ENCODE results near the gene PLCXD3.

GRCh38 chr5:41346609-41347008, 163.8 kb downstream of the PLCXD3 start:
- TF ChIP-seq, protein P1, sequence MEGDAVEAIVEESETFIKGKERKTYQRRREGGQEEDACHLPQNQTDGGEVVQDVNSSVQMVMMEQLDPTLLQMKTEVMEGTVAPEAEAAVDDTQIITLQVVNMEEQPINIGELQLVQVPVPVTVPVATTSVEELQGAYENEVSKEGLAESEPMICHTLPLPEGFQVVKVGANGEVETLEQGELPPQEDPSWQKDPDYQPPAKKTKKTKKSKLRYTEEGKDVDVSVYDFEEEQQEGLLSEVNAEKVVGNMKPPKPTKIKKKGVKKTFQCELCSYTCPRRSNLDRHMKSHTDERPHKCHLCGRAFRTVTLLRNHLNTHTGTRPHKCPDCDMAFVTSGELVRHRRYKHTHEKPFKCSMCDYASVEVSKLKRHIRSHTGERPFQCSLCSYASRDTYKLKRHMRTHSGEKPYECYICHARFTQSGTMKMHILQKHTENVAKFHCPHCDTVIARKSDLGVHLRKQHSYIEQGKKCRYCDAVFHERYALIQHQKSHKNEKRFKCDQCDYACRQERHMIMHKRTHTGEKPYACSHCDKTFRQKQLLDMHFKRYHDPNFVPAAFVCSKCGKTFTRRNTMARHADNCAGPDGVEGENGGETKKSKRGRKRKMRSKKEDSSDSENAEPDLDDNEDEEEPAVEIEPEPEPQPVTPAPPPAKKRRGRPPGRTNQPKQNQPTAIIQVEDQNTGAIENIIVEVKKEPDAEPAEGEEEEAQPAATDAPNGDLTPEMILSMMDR (IDR thresholded peaks at IDR 0.05) = no peak
- TF ChIP-seq POLR2AphosphoS5 (IDR thresholded peaks at IDR 0.05; ENCODE audit: low read depth, low read length) (no peak), REST (IDR thresholded peaks at IDR 0.05; ENCODE audit: insufficient read depth in 1 of 2, low read depth in 2 of 2, low read length in 1 of 2) (no peak)

Data from Panc1 (cell line).